ENCODE measurements around the gene ABCA8. TPM values are rescaled to one million over a fixed set of nuclear protein-coding genes. Genes with fewer than 3 reads are reported as not detected.
"Not testable (repeated sequence)": the region's sequence is repeated elsewhere in the genome, so short reads cannot be mapped to it uniquely, and the experiment has no call there.

ABCA8 gene
- total and polyA plus RNA-seq, 10 of the 15 experiments (the other 5 are each of a cell fraction or from before 2014, with no cell fraction given): 0.05 to 0.15 TPM; not detected in 8

DNA sequence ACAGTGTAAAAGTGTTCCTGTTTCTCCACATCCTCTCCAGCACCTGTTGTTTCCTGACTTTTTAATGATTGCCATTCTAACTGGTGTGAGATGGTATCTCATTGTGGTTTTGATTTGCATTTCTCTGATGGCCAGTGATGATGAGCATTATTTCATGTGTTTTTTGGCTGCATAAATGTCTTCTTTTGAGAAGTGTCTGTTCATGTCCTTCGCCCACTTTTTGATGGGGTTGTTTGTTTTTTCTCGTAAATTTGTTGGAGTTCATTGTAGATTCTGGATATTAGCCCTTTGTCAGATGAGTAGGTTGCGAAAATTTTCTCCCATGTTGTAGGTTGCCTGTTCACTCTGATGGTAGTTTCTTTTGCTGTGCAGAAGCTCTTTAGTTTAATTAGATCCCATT, 44.6 kb upstream of the ABCA8 start:
- SMC1A ChIA-PET (ENCODE audit: uncharacterized antibody, unreplicated experiment); H3K4me2 ChIP-seq (ENCODE audit: control insufficient read depth, insufficient read depth); intact Hi-C loops (cut with micrococcal nuclease; ENCODE audit: unreplicated experiment); H3K27me3 ChIP-seq (replicated peaks in 1 of 2; ENCODE audit: control insufficient read depth in 2 of 2, insufficient read depth in 2 of 2, low read length in 1 of 2); RAD21 ChIA-PET (ENCODE audit: unreplicated experiment); H4K20me1 ChIP-seq (ENCODE audit: control insufficient read depth, insufficient read depth); H3K9me3 ChIP-seq (replicated peaks; ENCODE audit: control insufficient read depth, insufficient read depth, low read length); in situ Hi-C loops (cut with MboI); H3K4me3 ChIP-seq; CTCF ChIA-PET; H3K36me3 ChIP-seq (ENCODE audit: control insufficient read depth in 2 of 2, insufficient read depth in 2 of 2, low read length in 1 of 2); H3K79me2 ChIP-seq (ENCODE audit: control insufficient read depth, insufficient read depth, low read length); BruUV-seq (replicated peaks); DNase-seq (ENCODE audit: low read depth, low spot score); ATAC-seq; POLR2A ChIA-PET; H3K4me1 ChIP-seq (ENCODE audit: control insufficient read depth, insufficient read depth, low read length); H2AFZ ChIP-seq (ENCODE audit: control insufficient read depth, low read depth, low read length); FAIRE-seq; H3K9ac ChIP-seq (ENCODE audit: control insufficient read depth, insufficient read depth, low read length); H3K27ac ChIP-seq (ENCODE audit: control insufficient read depth, insufficient read depth): not testable (repeated sequence)
- WGBS (ENCODE audit: insufficient coverage, insufficient replicate concordance, low lambda C conversion rate, missing lambda C conversion rate): 25% methylated on average over 3 of the region's 3 CpGs

DNA sequence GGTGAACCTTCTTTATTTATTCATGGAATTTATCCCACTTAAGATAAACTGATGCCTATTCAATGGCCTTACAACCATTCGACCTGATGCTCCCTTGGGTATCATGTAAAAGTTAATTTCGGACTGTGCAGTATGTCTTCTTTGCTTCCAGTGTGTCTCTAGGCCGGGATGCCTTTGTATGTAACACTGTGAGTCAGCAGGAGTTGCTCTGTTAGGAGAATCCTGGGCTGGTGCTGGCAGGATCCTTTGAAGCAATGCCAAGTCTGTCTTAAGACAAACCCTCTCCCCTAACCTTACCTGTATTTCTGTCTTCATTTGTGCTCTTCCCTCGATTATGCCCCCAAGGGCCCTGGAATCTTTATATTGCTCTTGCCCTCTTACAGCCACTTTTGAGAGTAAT, 37.9 kb upstream of the ABCA8 start:
- H3K27ac ChIP-seq (ENCODE audit: control insufficient read depth, insufficient read depth): no peak overlapping the region
- ChIA-PET SMC1A (ENCODE audit: uncharacterized antibody, unreplicated experiment) (no interaction called here), CTCF (interaction anchor here (0.6 kb wide), 1 partner anchor 240 kb away, joined by 3 read pairs; no protein-coding TSS in a partner anchor), RAD21 (ENCODE audit: unreplicated experiment) (no interaction called here), POLR2A (no interaction called here)
- H4K20me1 ChIP-seq (ENCODE audit: control insufficient read depth, insufficient read depth): no peaks in the 10 kb centered on the region
- FAIRE-seq (no peak), DNase-seq (ENCODE audit: low read depth, low spot score) (no peak), ATAC-seq (no peak)
- H3K36me3 ChIP-seq (ENCODE audit: control insufficient read depth in 2 of 2, insufficient read depth in 2 of 2, low read length in 1 of 2): no peaks in the 10 kb centered on the region
- H3K4me1 ChIP-seq (ENCODE audit: control insufficient read depth, insufficient read depth, low read length): no peaks in the 10 kb centered on the region
- TF ChIP-seq, protein P1, sequence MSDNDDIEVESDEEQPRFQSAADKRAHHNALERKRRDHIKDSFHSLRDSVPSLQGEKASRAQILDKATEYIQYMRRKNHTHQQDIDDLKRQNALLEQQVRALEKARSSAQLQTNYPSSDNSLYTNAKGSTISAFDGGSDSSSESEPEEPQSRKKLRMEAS (IDR thresholded peaks at IDR 0.05; ENCODE audit: low read depth, low read length): no peak
- TF ChIP-seq SRF (IDR thresholded peaks at IDR 0.05; ENCODE audit: low read depth in 2 of 2, low read length in 2 of 2) (no peak), YY1 (IDR thresholded peaks at IDR 0.05; ENCODE audit: low read depth, low read length) (no peak), SMARCA5 (IDR thresholded peaks at IDR 0.05) (no peak), TARDBP (IDR thresholded peaks at IDR 0.05; ENCODE audit: borderline replicate concordance) (no peak), TBL1XR1 (IDR thresholded peaks at IDR 0.05; ENCODE audit: low read depth, low read length) (no peak), NKRF (conservative IDR thresholded peaks at IDR 0.05) (no peak), FOS (IDR thresholded peaks at IDR 0.05; ENCODE audit: borderline replicate concordance, extremely low read depth, insufficient read length) (no peak), BCL11A (IDR thresholded peaks at IDR 0.05; ENCODE audit: low read depth, low read length) (no peak), ATF7 (IDR thresholded peaks at IDR 0.05; ENCODE audit: low read depth) (no peak), BHLHE40 (IDR thresholded peaks at IDR 0.05; ENCODE audit: borderline replicate concordance in 1 of 2, low read depth in 2 of 2, low read length in 1 of 2) (no peak)
- TF ChIP-seq, protein P2, sequence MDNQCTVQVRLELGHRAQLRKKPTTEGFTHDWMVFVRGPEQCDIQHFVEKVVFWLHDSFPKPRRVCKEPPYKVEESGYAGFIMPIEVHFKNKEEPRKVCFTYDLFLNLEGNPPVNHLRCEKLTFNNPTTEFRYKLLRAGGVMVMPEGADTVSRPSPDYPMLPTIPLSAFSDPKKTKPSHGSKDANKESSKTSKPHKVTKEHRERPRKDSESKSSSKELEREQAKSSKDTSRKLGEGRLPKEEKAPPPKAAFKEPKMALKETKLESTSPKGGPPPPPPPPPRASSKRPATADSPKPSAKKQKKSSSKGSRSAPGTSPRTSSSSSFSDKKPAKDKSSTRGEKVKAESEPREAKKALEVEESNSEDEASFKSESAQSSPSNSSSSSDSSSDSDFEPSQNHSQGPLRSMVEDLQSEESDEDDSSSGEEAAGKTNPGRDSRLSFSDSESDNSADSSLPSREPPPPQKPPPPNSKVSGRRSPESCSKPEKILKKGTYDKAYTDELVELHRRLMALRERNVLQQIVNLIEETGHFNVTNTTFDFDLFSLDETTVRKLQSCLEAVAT (IDR thresholded peaks at IDR 0.05): no peak
- intact Hi-C loops (cut with micrococcal nuclease; ENCODE audit: unreplicated experiment): no loop called here
- in situ Hi-C loops (cut with MboI): no loop called here
- H2AFZ ChIP-seq (ENCODE audit: control insufficient read depth, low read depth, low read length): no peak overlapping the region
- no peak overlapping the region for H3K4me3 ChIP-seq
- H3K4me2 ChIP-seq (ENCODE audit: control insufficient read depth, insufficient read depth): no peak overlapping the region
- BruUV-seq (replicated peaks): no TSS peak
- H3K9ac ChIP-seq (ENCODE audit: control insufficient read depth, insufficient read depth, low read length): no peak overlapping the region
- no peaks in the 10 kb centered on the region for H3K9me3 ChIP-seq (replicated peaks; ENCODE audit: control insufficient read depth, insufficient read depth, low read length)
- 12% methylated on average over 4 of the region's 4 CpGs for WGBS (ENCODE audit: insufficient coverage, insufficient replicate concordance, low lambda C conversion rate, missing lambda C conversion rate)
- no peaks in the 10 kb centered on the region for H3K27me3 ChIP-seq (replicated peaks in 1 of 2; ENCODE audit: control insufficient read depth in 2 of 2, insufficient read depth in 2 of 2, low read length in 1 of 2)
- H3K79me2 ChIP-seq (ENCODE audit: control insufficient read depth, insufficient read depth, low read length): no peaks in the 10 kb centered on the region

Measured in GM12878 (cell line).